Right cardiac atrium (tissue), 5 donors: Measurements from ENCODE around the gene POLG. TPM values are rescaled to one million over a fixed set of nuclear protein-coding genes. Genes with fewer than 3 reads are reported as not detected.

Experiments used
- ATAC-seq, 2 donors: fragments of 200-7000 bp; cut with Tn5 transposase; one replicate each; pipeline versions ENCODE4 v1.8.0 to v1.9.1; 2020; ENCODE audit warnings: moderate library complexity in 2 of 2, mild to moderate bottlenecking in 1 of 2
- DNase-seq, 3 donors: peaks; one replicate each; pipeline ENCODE4 v3.0.0-alpha.2; 2020
- H3K27ac ChIP-seq: one replicate; pipeline ENCODE4 v1.5.1; 2013; ENCODE audit warnings: mild to moderate bottlenecking, low read length, control low read depth, moderate library complexity
- H3K27me3 ChIP-seq: one replicate; pipeline ENCODE4 v1.6.1; 2013; ENCODE audit not compliant: control insufficient read depth, insufficient read depth
- H3K4me1 ChIP-seq: one replicate; pipeline ENCODE4 v1.6.1; 2013; ENCODE audit warnings: low read length; ENCODE audit not compliant: control insufficient read depth, insufficient read depth
- H3K4me3 ChIP-seq: one replicate; pipeline ENCODE4 v1.5.1; 2013; ENCODE audit warnings: low read length, control low read depth
- H3K9me3 ChIP-seq: one replicate; pipeline ENCODE4 v1.6.1; 2013; ENCODE audit warnings: low read length; ENCODE audit not compliant: control insufficient read depth
- WGBS: extraction: QIAGEN DNeasy Blood & Tissue Kit; methylation state at CpG from one replicate; pipeline ENCODE4 v1.1.7; 2013; 5-methylcytosine and 5-hydroxymethylcytosine counted together
- intact Hi-C, 4 donors: fragments of 100-400 bp; cut with DNase I; formaldehyde crosslinking; loops; one replicate each; pipeline versions ENCODE4 v1.11.0 to v1.14.0; 2022 to 2023
- polyA plus RNA-seq: library from polyadenylated mRNA; stranded (reverse); fragments of 200-250 nt; gene quantifications from one replicate; pipeline ENCODE4 v1.2.3, GENCODE V29; 2013
- total RNA-seq, 4 donors: library from RNA; stranded (reverse); fragmentation: NEBNext Ultra II Directional; extraction: Animal tissue kit (Norgen Biotek cat#: 25700); gene quantifications; one replicate each; pipeline ENCODE4 v1.2.1, GENCODE V29; 2021
- donor health status: healthy with polysubstance abuse.
- donor health status: DM: no; HTN: yes; CAD: no.
- donor health status: DM: no; HTN: no; CAD: no.
- donor health status: DM: no; HTN: yes; CAD: no; lungs with severe emphysema.
- donor health status: DM: yes; HTN: yes; CAD: no.

POLG gene
- total and polyA plus RNA-seq, 5 donors: 26.0 to 34.8 (median 33.1) TPM

- Histone ChIP-seq H3K9me3 (no peaks in the 10 kb centered on the region), H3K4me1 (peaks cover 20% of the 10 kb centered on the region), H3K4me3 (no peak overlapping the region), H3K27me3 (no peaks in the 10 kb centered on the region), H3K27ac (no peak overlapping the region)
- no peak for ATAC-seq
- intact Hi-C loops: no loop called here
- WGBS: 80% methylated on average over 7 of the region's 7 CpGs
- DNase-seq: no peak
Measured at GRCh38 chr15:89330881-89331595, 3.6 kb downstream of the POLG start.

GRCh38 chr15:89330119-89330518 is 4.5 kb downstream of the POLG start:
- Histone ChIP-seq H3K4me1 (peaks cover 15% of the 10 kb centered on the region), H3K9me3 (no peaks in the 10 kb centered on the region), H3K27ac (no peak overlapping the region), H3K4me3 (no peak overlapping the region), H3K27me3 (no peaks in the 10 kb centered on the region)
- intact Hi-C loops: no loop called here
- 84% methylated on average over 6 of the region's 6 CpGs for WGBS
- ATAC-seq: no peak
- peak in 1 of 3 donors; percentile 40 for DNase-seq

- intact Hi-C loops: no loop called here
- 78% methylated on average over 8 of the region's 8 CpGs for WGBS
- Histone ChIP-seq H3K4me1 (peaks cover 15% of the 10 kb centered on the region), H3K27me3 (no peaks in the 10 kb centered on the region), H3K27ac (no peak overlapping the region), H3K4me3 (no peak overlapping the region), H3K9me3 (no peaks in the 10 kb centered on the region)
- ATAC-seq (no peak), DNase-seq (no peak)
Measured at GRCh38 chr15:89329329-89330084, 5.1 kb downstream of the POLG start.

GRCh38 chr15:89328398-89329254 is 6.0 kb downstream of the POLG start:
- WGBS: 82% methylated on average over 13 of the region's 13 CpGs
- DNase-seq (peak in 1 of 3 donors; percentile 42), ATAC-seq (no peak)
- H3K27me3 ChIP-seq: no peaks in the 10 kb centered on the region
- H3K4me3 ChIP-seq: no peak overlapping the region
- peaks cover 14% of the 10 kb centered on the region for H3K4me1 ChIP-seq
- H3K27ac ChIP-seq: no peak overlapping the region
- intact Hi-C loops: no loop called here
- no peaks in the 10 kb centered on the region for H3K9me3 ChIP-seq

- Histone ChIP-seq H3K4me3 (no peak overlapping the region), H3K9me3 (no peaks in the 10 kb centered on the region), H3K4me1 (peaks cover 6% of the 10 kb centered on the region), H3K27ac (no peak overlapping the region), H3K27me3 (no peaks in the 10 kb centered on the region)
- intact Hi-C loops: no loop called here
- 92% methylated on average over 6 of the region's 6 CpGs for WGBS
- ATAC-seq (no peak), DNase-seq (no peak)
Measured at GRCh38 chr15:89327113-89327512, 7.5 kb downstream of the POLG start.

GRCh38 chr15:89326316-89326715 is 8.3 kb downstream of the POLG start:
- Histone ChIP-seq H3K9me3 (no peaks in the 10 kb centered on the region), H3K27me3 (no peaks in the 10 kb centered on the region), H3K27ac (no peak overlapping the region), H3K4me3 (no peak overlapping the region), H3K4me1 (peaks cover 6% of the 10 kb centered on the region)
- no peak for DNase-seq
- 89% methylated on average over 6 of the region's 6 CpGs for WGBS
- intact Hi-C loops: no loop called here
- ATAC-seq: no peak

GRCh38 chr15:89325039-89325803 is 9.4 kb downstream of the POLG start:
- ATAC-seq: no peak
- no peak overlapping the region for H3K4me3 ChIP-seq
- H3K27ac ChIP-seq: no peak overlapping the region
- WGBS: 93% methylated on average over 11 of the region's 11 CpGs
- intact Hi-C loops: no loop called here
- H3K9me3 ChIP-seq: no peaks in the 10 kb centered on the region
- H3K4me1 ChIP-seq: peaks cover 6% of the 10 kb centered on the region
- H3K27me3 ChIP-seq: no peaks in the 10 kb centered on the region
- DNase-seq: no peak

- Histone ChIP-seq H3K4me3 (no peak overlapping the region), H3K9me3 (no peaks in the 10 kb centered on the region), H3K4me1 (no peaks in the 10 kb centered on the region), H3K27me3 (no peaks in the 10 kb centered on the region), H3K27ac (no peak overlapping the region)
- ATAC-seq (no peak), DNase-seq (no peak)
- intact Hi-C loops: no loop called here
- WGBS: 74% methylated on average over 6 of the region's 6 CpGs
Measured at GRCh38 chr15:89323825-89324224, 10.8 kb downstream of the POLG start.

- Histone ChIP-seq H3K4me3 (no peak overlapping the region), H3K4me1 (no peaks in the 10 kb centered on the region), H3K27ac (no peak overlapping the region), H3K27me3 (no peaks in the 10 kb centered on the region), H3K9me3 (no peaks in the 10 kb centered on the region)
- ATAC-seq (no peak), DNase-seq (no peak)
- 94% methylated on average over 15 of the region's 15 CpGs for WGBS
- intact Hi-C loops: no loop called here
Measured at GRCh38 chr15:89322822-89323221, 11.8 kb downstream of the POLG start.

- H3K27ac ChIP-seq: no peak overlapping the region
- no peak for DNase-seq
- H3K9me3 ChIP-seq: no peaks in the 10 kb centered on the region
- H3K4me3 ChIP-seq: no peak overlapping the region
- no peaks in the 10 kb centered on the region for H3K4me1 ChIP-seq
- no peaks in the 10 kb centered on the region for H3K27me3 ChIP-seq
- WGBS: 80% methylated on average over 17 of the region's 17 CpGs
- no peak for ATAC-seq
- intact Hi-C loops: no loop called here
Measured at GRCh38 chr15:89321521-89322410, 12.9 kb downstream of the POLG start.
